ENCODE results near the gene DPP7.

DNA sequence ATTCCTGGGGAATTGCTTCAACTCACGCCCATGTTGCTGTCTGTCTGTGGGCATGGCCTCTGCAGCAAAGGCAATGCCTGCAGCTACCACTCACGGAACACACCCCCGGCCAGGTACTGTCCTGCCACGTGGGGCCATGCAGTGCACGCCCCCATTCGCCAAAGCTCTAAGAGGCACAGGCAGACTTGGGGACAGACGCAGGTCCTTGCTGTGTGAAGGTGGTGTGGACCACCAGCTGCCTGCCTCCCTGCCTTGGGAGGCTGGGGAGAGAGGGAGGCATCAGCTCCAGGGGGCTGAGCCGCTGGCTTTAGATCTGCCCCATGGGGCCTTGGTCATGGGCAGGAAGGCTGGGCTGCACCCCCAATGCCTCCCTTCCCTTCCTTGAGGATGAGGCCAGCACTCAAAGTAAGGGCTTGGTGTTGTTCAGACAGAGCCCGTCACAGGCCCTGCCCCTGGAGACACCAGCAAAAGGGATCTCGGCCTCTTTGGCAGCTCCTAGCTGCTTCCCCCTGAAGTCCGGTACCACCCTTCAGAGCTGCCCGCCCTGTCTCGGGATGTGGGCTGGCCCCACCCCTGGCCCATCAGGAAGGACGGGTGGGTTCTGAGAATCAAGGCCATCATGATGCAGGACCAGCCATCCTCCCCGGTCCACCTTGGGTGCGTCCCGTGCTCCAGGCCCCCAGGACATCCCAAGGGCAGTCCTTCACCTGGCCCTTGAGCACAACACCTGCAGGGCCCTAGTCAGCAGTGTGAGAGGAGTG lies 26.7 kb upstream of the DPP7 start:
- TF ChIP-seq, protein P1, sequence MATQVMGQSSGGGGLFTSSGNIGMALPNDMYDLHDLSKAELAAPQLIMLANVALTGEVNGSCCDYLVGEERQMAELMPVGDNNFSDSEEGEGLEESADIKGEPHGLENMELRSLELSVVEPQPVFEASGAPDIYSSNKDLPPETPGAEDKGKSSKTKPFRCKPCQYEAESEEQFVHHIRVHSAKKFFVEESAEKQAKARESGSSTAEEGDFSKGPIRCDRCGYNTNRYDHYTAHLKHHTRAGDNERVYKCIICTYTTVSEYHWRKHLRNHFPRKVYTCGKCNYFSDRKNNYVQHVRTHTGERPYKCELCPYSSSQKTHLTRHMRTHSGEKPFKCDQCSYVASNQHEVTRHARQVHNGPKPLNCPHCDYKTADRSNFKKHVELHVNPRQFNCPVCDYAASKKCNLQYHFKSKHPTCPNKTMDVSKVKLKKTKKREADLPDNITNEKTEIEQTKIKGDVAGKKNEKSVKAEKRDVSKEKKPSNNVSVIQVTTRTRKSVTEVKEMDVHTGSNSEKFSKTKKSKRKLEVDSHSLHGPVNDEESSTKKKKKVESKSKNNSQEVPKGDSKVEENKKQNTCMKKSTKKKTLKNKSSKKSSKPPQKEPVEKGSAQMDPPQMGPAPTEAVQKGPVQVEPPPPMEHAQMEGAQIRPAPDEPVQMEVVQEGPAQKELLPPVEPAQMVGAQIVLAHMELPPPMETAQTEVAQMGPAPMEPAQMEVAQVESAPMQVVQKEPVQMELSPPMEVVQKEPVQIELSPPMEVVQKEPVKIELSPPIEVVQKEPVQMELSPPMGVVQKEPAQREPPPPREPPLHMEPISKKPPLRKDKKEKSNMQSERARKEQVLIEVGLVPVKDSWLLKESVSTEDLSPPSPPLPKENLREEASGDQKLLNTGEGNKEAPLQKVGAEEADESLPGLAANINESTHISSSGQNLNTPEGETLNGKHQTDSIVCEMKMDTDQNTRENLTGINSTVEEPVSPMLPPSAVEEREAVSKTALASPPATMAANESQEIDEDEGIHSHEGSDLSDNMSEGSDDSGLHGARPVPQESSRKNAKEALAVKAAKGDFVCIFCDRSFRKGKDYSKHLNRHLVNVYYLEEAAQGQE (IDR thresholded peaks at IDR 0.05; ENCODE audit: insufficient read depth in 1 of 2, low read depth in 2 of 2, low read length in 2 of 2): no peak
- TF ChIP-seq POLR2AphosphoS5 (IDR thresholded peaks at IDR 0.05; ENCODE audit: low read depth, low read length): no peak

Data from PFSK-1 (cell line).